GM18519 (cell line): ENCODE measurements around the gene CHSY3.

Experiments used
- ATAC-seq: cut with Tn5 transposase; IDR thresholded peaks from one replicate; pipeline ENCODE4 v1.9.1; 2021; ENCODE audit warnings: mild to moderate bottlenecking, moderate library complexity; ENCODE audit not compliant: unreplicated experiment, low FRiP score

Gene CHSY3

GRCh38 chr5:130077007-130077406 is 172.7 kb downstream of the CHSY3 start:
- no peak for ATAC-seq

- ATAC-seq: no peak
Measured at GRCh38 chr5:130078661-130079060, 174.4 kb downstream of the CHSY3 start.

- no peak for ATAC-seq
Measured at GRCh38 chr5:130090569-130091270, 186.5 kb downstream of the CHSY3 start.

- no peak for ATAC-seq
Measured at GRCh38 chr5:130092991-130093390, 188.7 kb downstream of the CHSY3 start.

- ATAC-seq: no peak
Measured at GRCh38 chr5:130096483-130096882, 192.2 kb downstream of the CHSY3 start.

- ATAC-seq: no peak
Measured at GRCh38 chr5:130099008-130099407, 194.7 kb downstream of the CHSY3 start.

GRCh38 chr5:130102375-130102774 is 198.1 kb downstream of the CHSY3 start:
- ATAC-seq: peak; percentile 83

- ATAC-seq: no peak
Measured at GRCh38 chr5:130102960-130103359, 198.7 kb downstream of the CHSY3 start.

- no peak for ATAC-seq
Measured at GRCh38 chr5:130104895-130105688, 200.8 kb downstream of the CHSY3 start.

GRCh38 chr5:130106480-130106879 is 202.2 kb downstream of the CHSY3 start:
- no peak for ATAC-seq

GRCh38 chr5:130109152-130109551 is 204.9 kb downstream of the CHSY3 start:
- ATAC-seq: peak; percentile 70

- no peak for ATAC-seq
Measured at GRCh38 chr5:130110328-130110727, 206.1 kb downstream of the CHSY3 start.

GRCh38 chr5:130111746-130112145 is 207.5 kb downstream of the CHSY3 start:
- no peak for ATAC-seq

- peak; percentile 79 for ATAC-seq
Measured at GRCh38 chr5:130112246-130112645, 208.0 kb downstream of the CHSY3 start.

- no peak for ATAC-seq
Measured at GRCh38 chr5:130115686-130116085, 211.4 kb downstream of the CHSY3 start.

- ATAC-seq: no peak
Measured at GRCh38 chr5:130116462-130116861, 212.2 kb downstream of the CHSY3 start.

GRCh38 chr5:130116972-130117371 is 212.7 kb downstream of the CHSY3 start:
- no peak for ATAC-seq

GRCh38 chr5:130126746-130127145 is 222.5 kb downstream of the CHSY3 start:
- no peak for ATAC-seq

- no peak for ATAC-seq
Measured at GRCh38 chr5:130135506-130135905, 231.2 kb downstream of the CHSY3 start.

- ATAC-seq: no peak
Measured at GRCh38 chr5:130136300-130136699, 232.0 kb downstream of the CHSY3 start.

- no peak for ATAC-seq
Measured at GRCh38 chr5:130137681-130138080, 233.4 kb downstream of the CHSY3 start.
